Hematopoietic multipotent progenitor cell treated with erythropoietin and hydrocortisone succinate and interleukin-3 and kit ligand, for 17 days (in vitro differentiated cells): ENCODE data around the gene SLC35D2.

Experiments used
- DNase-seq: peaks from one replicate; pipeline ENCODE4 v3.0.0-alpha.2; 2015; ENCODE audit warnings: low spot score

Gene SLC35D2

DNA sequence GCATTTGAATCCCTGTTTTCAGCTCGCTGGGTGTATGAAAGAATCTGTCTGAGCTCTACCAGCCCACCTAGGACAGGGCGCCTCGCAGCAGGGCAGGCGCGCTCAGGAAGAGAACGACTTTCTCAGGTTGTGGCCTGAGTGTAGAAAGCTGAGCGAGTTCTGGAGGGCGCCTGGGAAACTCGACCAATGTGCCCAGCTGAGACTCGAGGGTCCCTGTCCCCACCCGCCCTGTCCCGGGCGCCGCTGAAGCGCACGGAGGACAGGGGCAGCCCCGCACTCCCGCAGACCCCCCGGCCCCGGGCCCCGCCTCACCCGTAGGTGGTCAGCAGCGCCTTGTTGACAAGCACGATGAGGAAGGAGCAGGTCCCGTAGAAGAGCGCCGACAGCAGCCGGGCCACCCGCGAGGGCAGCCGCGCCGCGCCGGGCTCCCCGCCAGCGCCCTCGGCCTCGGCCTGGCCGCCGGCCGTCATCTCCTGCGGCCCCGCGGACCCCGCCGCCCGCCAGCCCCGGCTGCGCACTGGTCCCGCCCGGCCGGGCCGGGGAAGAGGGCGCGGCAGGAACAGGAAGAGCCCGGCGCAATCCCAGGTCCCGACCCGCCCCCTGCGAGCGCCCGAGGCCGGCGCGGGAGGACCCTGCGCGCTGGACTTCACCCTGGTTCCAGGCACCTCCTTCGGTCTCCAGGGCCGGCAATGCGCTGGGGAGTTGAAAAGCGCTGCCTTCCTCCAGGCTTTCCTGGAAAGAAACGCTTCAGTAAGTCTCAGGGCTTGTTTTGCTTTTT, at the start of gene SLC35D2:
TSS of gene SLC35D2 (minus strand) at position 547 of the 778 bp plus-strand sequence. CDS start at position 470, 77 bp downstream.
- no peak for DNase-seq

DNA sequence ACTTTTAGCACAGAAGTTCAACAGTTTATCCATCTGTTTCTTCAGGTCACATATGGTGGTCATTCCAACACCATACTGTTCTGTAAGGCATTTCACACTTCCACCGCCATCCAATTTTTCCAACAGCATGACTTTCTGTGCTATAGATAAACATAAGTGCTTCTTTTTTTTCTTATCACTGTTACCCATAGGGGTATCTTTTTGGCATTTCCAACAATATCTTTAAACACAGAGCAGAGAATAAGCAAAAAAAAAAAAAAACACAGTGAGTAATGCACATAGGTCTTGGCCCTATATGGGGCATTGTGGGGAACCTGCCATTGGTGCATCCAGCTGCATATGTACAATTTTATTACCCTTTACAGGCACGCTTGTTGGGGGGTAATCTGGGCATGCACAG, 46.9 kb upstream of the SLC35D2 start:
- no peak for DNase-seq

DNA sequence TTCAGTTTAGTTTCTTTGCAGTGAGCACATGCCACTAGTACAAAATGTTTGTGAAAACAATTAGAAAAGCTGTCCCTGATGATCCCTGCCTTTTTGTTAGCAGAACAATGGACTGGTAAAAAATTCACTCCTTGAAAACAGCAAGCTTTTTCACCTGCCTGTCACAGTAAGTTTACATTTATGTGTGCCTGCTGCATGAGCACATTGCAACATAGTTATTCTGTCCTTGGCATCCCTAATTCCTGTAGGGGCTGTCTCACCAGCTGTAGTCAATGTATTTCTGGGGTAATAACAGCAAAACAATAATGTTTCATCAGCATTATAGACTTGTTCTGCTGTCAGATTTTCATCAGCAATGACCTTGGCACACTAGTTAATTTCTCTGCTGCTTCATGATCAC, 46.2 kb upstream of the SLC35D2 start:
- DNase-seq: no peak

- no peak for DNase-seq
These were observed 42.1 kb upstream of the SLC35D2 start for GRCh38 chr9:96425500-96426169.

DNA sequence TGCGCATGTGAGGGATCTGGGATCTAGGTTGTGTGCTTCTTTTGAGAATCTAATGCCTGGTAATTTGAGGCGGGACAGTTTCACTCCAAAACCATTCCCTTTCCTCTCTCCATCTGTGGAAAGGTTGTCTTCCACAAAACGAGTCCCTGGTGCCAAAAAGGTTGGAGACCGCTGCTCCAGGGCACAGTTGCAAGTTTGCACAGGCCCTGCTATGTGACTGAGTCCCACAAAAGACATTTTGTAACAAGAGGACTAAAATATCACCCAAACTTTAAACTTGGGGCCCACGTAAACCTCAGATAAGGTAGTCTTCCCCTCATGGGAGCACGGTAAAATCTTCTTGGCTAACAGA, 40.5 kb upstream of the SLC35D2 start:
- no peak for DNase-seq

GRCh38 chr9:96423322-96423984, 39.9 kb upstream of the SLC35D2 start:
- no peak for DNase-seq

DNA sequence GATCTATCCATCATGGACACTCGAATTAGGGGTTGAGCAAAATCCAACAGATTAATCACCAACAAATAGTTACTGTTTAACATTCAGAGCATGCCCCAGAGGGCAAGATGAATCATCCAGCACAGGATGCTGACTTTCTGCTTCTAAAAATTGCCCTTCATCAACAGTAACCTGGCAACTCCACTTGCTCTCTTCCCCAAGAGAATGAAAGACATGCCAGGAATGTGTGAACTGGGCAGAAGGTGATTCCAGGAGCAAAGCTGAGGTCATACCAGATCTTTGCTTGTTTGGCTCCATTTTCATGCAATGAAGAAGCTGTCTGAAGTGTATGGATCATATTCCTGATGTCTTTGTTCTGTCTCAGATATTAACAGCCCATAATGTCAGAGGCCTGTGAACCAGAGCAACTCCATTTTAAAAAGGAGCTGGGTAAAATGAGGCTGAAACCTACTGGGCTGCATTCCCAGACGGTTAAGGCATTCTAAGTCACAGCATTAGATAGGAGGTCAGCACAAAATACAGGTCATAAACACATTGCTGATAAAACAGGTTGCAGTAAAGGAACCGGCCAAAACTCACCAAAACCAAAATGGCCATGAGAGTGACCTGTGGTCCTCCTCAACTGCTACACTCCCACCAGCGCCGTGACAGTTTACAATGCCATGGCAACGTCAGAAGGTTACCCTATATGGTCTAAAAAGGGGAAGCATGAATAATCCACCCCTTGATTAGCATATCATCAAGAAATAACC, 37.1 kb upstream of the SLC35D2 start:
- DNase-seq: peak; percentile 14

DNA sequence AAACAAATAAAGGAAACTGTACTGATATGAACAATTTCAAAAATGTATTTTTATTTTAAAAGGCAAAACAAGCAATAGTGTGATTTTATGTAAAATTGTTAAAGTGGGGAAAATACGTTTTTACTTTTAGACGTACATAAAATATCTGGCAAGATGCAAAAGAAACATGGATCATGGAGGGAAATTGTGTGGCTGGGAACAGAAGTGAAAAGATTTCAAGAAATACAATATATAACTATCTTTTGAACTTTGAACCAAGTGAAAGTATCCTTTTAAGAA, 36.1 kb upstream of the SLC35D2 start:
- no peak for DNase-seq

GRCh38 chr9:96418920-96419690, 35.6 kb upstream of the SLC35D2 start:
- peak; percentile 56 for DNase-seq

DNA sequence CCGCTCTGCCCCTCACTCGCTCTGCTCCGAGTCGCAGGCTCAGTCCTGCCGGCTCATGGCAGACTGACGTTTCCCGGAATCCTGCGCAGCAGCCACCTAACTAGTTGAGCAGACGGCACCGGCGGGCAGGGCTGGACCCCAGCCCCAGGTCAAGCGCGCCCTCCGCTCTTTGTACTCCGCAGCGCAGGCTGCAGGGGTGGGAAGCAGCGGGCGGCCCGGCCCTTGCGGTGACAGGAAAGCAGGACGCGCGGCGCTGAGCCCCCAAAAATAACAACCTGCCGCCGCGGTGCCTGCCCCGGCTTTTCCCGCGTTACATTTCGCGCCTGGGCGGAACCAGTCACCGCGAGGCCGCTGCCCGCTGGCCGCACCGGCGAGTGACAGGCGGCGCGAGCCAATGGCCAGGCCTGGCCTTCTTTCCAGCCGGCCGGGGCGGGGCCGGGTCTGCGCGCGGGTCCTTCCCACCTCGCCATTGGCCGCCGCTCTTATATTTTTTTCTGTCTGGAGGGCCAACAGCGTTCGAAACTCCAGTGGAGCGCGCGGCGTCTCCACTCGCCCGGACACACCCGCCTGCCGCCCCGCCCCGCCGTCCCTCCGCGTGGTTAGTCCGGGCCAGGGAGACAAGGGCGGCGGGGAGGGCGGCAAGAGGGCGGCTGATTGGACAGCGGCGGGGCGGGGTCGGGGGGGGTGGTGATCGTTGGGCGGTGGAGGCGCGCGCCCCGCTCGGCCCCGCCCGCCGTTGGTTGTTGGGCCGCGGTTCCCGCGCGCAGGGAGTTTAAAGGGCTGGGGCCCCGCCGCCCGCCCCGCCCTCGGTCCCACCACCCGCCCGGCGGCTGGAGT, 34.8 kb upstream of the SLC35D2 start, which contains the start of gene ZNF367:
TSS of gene ZNF367 (minus strand) at position 288 of the 837 bp plus-strand sequence. CDS start 338 bp downstream, outside the sequence.
- DNase-seq: peak; percentile 89

GRCh38 chr9:96417661-96418082, 34.2 kb upstream of the SLC35D2 start:
- no peak for DNase-seq

- peak; percentile 80 for DNase-seq
These were observed 33.6 kb upstream of the SLC35D2 start for GRCh38 chr9:96417051-96417586.

DNA sequence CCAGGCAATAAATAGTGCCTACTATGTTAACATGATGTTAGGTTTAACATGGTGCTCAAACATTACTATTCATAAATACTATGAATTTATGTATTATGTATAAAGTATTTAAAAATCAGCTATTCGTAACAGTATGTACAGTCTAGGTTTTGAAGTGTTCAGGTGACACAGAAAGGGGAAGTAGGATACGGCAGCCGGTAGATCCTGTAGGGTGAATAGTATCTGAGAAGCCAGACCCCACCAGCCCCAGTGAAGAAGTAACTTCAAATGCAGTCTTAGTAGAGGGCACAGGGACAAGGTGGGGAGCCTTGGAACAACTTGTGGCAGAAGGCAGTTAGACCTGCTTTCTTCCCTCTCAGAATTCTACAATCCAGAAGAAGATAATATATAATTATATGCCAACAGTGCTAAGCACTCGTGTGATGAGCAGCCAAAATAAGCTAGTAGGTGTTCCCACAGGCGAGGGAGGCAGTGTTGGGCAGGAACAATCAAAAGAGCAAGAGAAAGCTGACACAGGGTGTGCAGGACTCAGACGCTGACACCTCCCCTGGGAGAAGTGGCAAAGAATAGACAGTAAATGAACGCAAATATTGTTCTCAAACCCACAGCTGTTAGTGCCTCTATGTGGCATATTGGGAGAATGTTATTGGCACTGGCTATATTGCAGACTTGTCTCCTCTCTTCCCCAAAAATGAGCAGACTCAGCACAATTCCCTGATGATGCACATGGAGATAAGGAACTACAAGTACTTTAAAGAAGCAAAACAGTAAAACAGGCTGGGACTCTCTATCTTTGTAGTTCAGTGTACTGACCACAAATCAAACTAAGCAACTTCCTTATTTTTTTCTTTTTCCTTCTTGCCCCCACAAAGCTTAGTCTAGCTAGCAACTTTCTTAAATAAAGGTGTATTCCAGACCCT, 30.1 kb upstream of the SLC35D2 start:
- DNase-seq: peak; percentile 41

DNA sequence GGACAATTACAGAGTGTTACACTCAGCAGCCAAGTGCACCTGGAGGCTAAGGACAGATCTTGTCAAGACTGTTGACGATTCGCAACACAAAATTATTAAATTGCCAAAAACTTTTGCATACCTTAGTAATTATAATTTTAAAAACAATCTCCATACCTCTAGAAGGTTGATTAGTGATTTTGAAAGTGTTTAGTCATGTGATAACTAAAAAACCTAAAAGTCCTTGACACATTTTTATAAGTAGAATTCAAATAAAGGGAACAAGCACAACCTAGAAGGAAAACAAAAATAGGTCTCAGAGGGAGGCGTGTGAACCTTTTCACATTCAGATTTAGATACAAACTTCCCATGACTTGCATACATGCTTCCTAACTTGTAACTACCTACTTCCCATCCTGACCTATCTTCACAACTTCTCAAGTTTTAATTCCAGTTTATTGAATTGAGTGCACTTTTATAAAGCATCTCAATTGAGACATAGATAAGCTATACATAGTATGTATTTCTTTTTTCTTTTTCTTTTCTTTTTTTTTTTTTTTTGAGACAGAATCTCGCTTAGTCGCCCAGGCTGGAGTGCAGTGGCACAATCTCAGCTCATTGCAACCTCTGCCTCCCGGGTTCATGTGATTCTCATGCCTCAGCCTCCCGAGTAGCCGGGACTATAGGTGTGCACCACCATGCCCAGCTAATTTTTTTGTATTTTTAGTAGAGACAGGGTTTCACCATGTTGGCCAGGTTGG, 28.8 kb upstream of the SLC35D2 start:
- DNase-seq: no peak

GRCh38 chr9:96411129-96411838, 27.8 kb upstream of the SLC35D2 start:
- DNase-seq: no peak

GRCh38 chr9:96408409-96409280, 25.1 kb upstream of the SLC35D2 start:
- DNase-seq: no peak
